Central memory CD8-positive, alpha-beta T cell (primary cell): ENCODE results near the gene FCN3.

ENCODE experiments used
- ATAC-seq: fragments of 150-1000 bp; cut with Tn5 transposase; replicated peaks from 2 replicates; pipeline ENCODE4 v1.10.0; 2022; ENCODE audit warnings: mild to moderate bottlenecking, moderate FRiP score, moderate number of reproducible peaks; ENCODE audit not compliant: poor library complexity, severe bottlenecking; ENCODE audit errors: extremely low read depth
- DNase-seq, 2 donors: peaks; one replicate each; pipeline ENCODE4 v3.0.0; 2021; ENCODE audit warnings: low spot score in 2 of 2
- H3K27ac Mint-ChIP-seq: one replicate; pipeline ENCODE4 v1.8.0; 2022; ENCODE audit warnings: low read depth, mild to moderate bottlenecking, moderate library complexity, mixed read lengths
- H3K27me3 Mint-ChIP-seq: one replicate; pipeline ENCODE4 v1.8.0; 2022; ENCODE audit warnings: mixed read lengths
- H3K36me3 Mint-ChIP-seq: one replicate; pipeline ENCODE4 v1.8.0; 2022; ENCODE audit warnings: mild to moderate bottlenecking, moderate library complexity, mixed read lengths; ENCODE audit not compliant: insufficient read depth
- H3K4me1 Mint-ChIP-seq: one replicate; pipeline ENCODE4 v1.8.0; 2022; ENCODE audit warnings: mixed read lengths
- H3K4me3 Mint-ChIP-seq: one replicate; pipeline ENCODE4 v1.8.0; 2022; ENCODE audit warnings: mild to moderate bottlenecking, moderate library complexity, mixed read lengths
- H3K9me3 Mint-ChIP-seq: one replicate; pipeline ENCODE4 v1.8.0; 2022; ENCODE audit warnings: mixed read lengths

The FCN3 gene

GRCh38 chr1:27345272-27345671 is 29.4 kb downstream of the FCN3 start:
- no peaks in the 10 kb centered on the region for H3K27me3 Mint-ChIP-seq
- no peak overlapping the region for H3K27ac Mint-ChIP-seq
- peaks cover 37% of the 10 kb centered on the region for H3K4me1 Mint-ChIP-seq
- DNase-seq (no peak), ATAC-seq (no peak)
- H3K9me3 Mint-ChIP-seq = no peaks in the 10 kb centered on the region
- peak overlapping the region; percentile 55 for H3K4me3 Mint-ChIP-seq
- peaks cover 37% of the 10 kb centered on the region for H3K36me3 Mint-ChIP-seq

- Mint-ChIP-seq H3K9me3 (no peaks in the 10 kb centered on the region), H3K36me3 (peaks cover 34% of the 10 kb centered on the region), H3K27me3 (no peaks in the 10 kb centered on the region), H3K27ac (peak overlapping the region; percentile 84), H3K4me1 (peaks cover 49% of the 10 kb centered on the region), H3K4me3 (peak overlapping the region; percentile 91)
- DNase-seq (no peak), ATAC-seq (no peak)
Observed at GRCh38 chr1:27343639-27344025, 31.0 kb downstream of the FCN3 start.

- H3K36me3 Mint-ChIP-seq = peaks cover 30% of the 10 kb centered on the region
- H3K27ac Mint-ChIP-seq = peak overlapping the region; percentile 84
- ATAC-seq (peak; percentile 80), DNase-seq (peak; percentile 64 to 77)
- H3K4me1 Mint-ChIP-seq = peaks cover 51% of the 10 kb centered on the region
- H3K27me3 Mint-ChIP-seq = no peaks in the 10 kb centered on the region
- H3K9me3 Mint-ChIP-seq = no peaks in the 10 kb centered on the region
- peak overlapping the region; percentile 91 for H3K4me3 Mint-ChIP-seq
Observed at GRCh38 chr1:27342778-27343638, 31.6 kb downstream of the FCN3 start.

- H3K27me3 Mint-ChIP-seq = no peaks in the 10 kb centered on the region
- H3K9me3 Mint-ChIP-seq = no peaks in the 10 kb centered on the region
- H3K4me3 Mint-ChIP-seq = peak overlapping the region; percentile 91
- H3K36me3 Mint-ChIP-seq = peaks cover 29% of the 10 kb centered on the region
- ATAC-seq (peak; percentile 61), DNase-seq (no peak)
- H3K4me1 Mint-ChIP-seq = peaks cover 51% of the 10 kb centered on the region
- H3K27ac Mint-ChIP-seq = peak overlapping the region; percentile 84
Observed at GRCh38 chr1:27342391-27342777, 32.2 kb downstream of the FCN3 start.

GRCh38 chr1:27341525-27342252 is 32.9 kb downstream of the FCN3 start, which contains the start of gene SYTL1:
TSS of gene SYTL1 (plus strand) at chr1:27342022. CDS start at chr1:27345335, 3,313 bp downstream.
- Mint-ChIP-seq H3K4me3 (peak within 1 kb of the TSS; percentile 91), H3K27ac (peak within 1 kb of the TSS; percentile 84), H3K36me3 (peaks cover 27% of the 10 kb centered on the region), H3K27me3 (no peaks in the 10 kb centered on the region), H3K9me3 (no peaks in the 10 kb centered on the region), H3K4me1 (peaks cover 48% of the 10 kb centered on the region)
- peak; percentile 52 to 56 for DNase-seq
- ATAC-seq = peak; percentile 64

GRCh38 chr1:27339213-27339612 is 35.4 kb downstream of the FCN3 start:
- DNase-seq = no peak
- Mint-ChIP-seq H3K4me3 (peak overlapping the region; percentile 1), H3K9me3 (no peaks in the 10 kb centered on the region), H3K27ac (peak overlapping the region; percentile 87), H3K4me1 (peaks cover 40% of the 10 kb centered on the region), H3K36me3 (peaks cover 22% of the 10 kb centered on the region), H3K27me3 (no peaks in the 10 kb centered on the region)
- no peak for ATAC-seq

GRCh38 chr1:27338751-27339150 is 35.9 kb downstream of the FCN3 start:
- Mint-ChIP-seq H3K27me3 (no peaks in the 10 kb centered on the region), H3K9me3 (no peaks in the 10 kb centered on the region), H3K4me1 (peaks cover 39% of the 10 kb centered on the region), H3K4me3 (no peak overlapping the region), H3K27ac (peak overlapping the region; percentile 87), H3K36me3 (peaks cover 20% of the 10 kb centered on the region)
- DNase-seq (no peak), ATAC-seq (no peak)

GRCh38 chr1:27336756-27337155 is 37.9 kb downstream of the FCN3 start:
- H3K4me3 Mint-ChIP-seq = no peak overlapping the region
- no peaks in the 10 kb centered on the region for H3K27me3 Mint-ChIP-seq
- no peaks in the 10 kb centered on the region for H3K9me3 Mint-ChIP-seq
- DNase-seq = no peak
- H3K27ac Mint-ChIP-seq = no peak overlapping the region
- peaks cover 12% of the 10 kb centered on the region for H3K36me3 Mint-ChIP-seq
- H3K4me1 Mint-ChIP-seq = peaks cover 37% of the 10 kb centered on the region
- no peak for ATAC-seq

- no peak for ATAC-seq
- H3K4me1 Mint-ChIP-seq = peaks cover 32% of the 10 kb centered on the region
- no peaks in the 10 kb centered on the region for H3K9me3 Mint-ChIP-seq
- H3K27me3 Mint-ChIP-seq = no peaks in the 10 kb centered on the region
- H3K36me3 Mint-ChIP-seq = peaks cover 15% of the 10 kb centered on the region
- no peak for DNase-seq
- no peak overlapping the region for H3K4me3 Mint-ChIP-seq
- no peak overlapping the region for H3K27ac Mint-ChIP-seq
Observed at GRCh38 chr1:27335506-27336422, 38.9 kb downstream of the FCN3 start.

- ATAC-seq (no peak), DNase-seq (no peak)
- peaks cover 26% of the 10 kb centered on the region for H3K4me1 Mint-ChIP-seq
- no peak overlapping the region for H3K4me3 Mint-ChIP-seq
- no peak overlapping the region for H3K27ac Mint-ChIP-seq
- peaks cover 17% of the 10 kb centered on the region for H3K36me3 Mint-ChIP-seq
- H3K27me3 Mint-ChIP-seq = no peaks in the 10 kb centered on the region
- no peaks in the 10 kb centered on the region for H3K9me3 Mint-ChIP-seq
Observed at GRCh38 chr1:27333717-27334279, 40.8 kb downstream of the FCN3 start.

GRCh38 chr1:27332536-27333281 is 41.9 kb downstream of the FCN3 start:
- DNase-seq = peak; percentile 32 to 45
- H3K9me3 Mint-ChIP-seq = no peaks in the 10 kb centered on the region
- H3K27ac Mint-ChIP-seq = peak overlapping the region; percentile 51
- peaks cover 24% of the 10 kb centered on the region for H3K36me3 Mint-ChIP-seq
- H3K27me3 Mint-ChIP-seq = no peaks in the 10 kb centered on the region
- no peak overlapping the region for H3K4me3 Mint-ChIP-seq
- peak; percentile 67 for ATAC-seq
- H3K4me1 Mint-ChIP-seq = peaks cover 33% of the 10 kb centered on the region
